ENCODE measurements around the gene KCNJ2.

The KCNJ2 gene

GRCh38 chr17:70184207-70184606 is 14.9 kb downstream of the KCNJ2 start:
- Histone ChIP-seq H3K36me3 (replicated peaks in 1 of 2; ENCODE audit: control insufficient read depth in 2 of 2, insufficient read depth in 2 of 2, low read length in 2 of 2) (peaks cover 0 to 10% of the 10 kb centered on the region in 2 donors), H3K18ac (ENCODE audit: low read length) (no peak overlapping the region), H3K14ac (ENCODE audit: low read length) (no peak overlapping the region), H2BK120ac (ENCODE audit: low read depth, low read length) (no peak overlapping the region), H3K27me3 (ENCODE audit: control insufficient read depth in 3 of 3, insufficient read depth in 3 of 3, low read depth in 1 of 3, low read length in 3 of 3) (no peaks in the 10 kb centered on the region), H2BK5ac (ENCODE audit: low read length) (no peak overlapping the region), H4K91ac (ENCODE audit: low read depth, low read length, poor library complexity) (no peak overlapping the region), H2AK5ac (ENCODE audit: low read depth, low read length) (no peak overlapping the region), H3K9me3 (replicated peaks in 1 of 2; ENCODE audit: control insufficient read depth in 2 of 2, insufficient read depth in 1 of 2, low read depth in 1 of 2, low read length in 2 of 2) (no peaks in the 10 kb centered on the region), H3K4ac (ENCODE audit: low read length) (no peak overlapping the region), H3K27ac (replicated peaks; ENCODE audit: low read length) (no peak overlapping the region), H3K4me2 (ENCODE audit: insufficient read depth, low read length, poor library complexity, severe bottlenecking) (no peak overlapping the region), H3K9ac (ENCODE audit: low read depth, low read length, poor library complexity) (no peak overlapping the region), H2AFZ (ENCODE audit: low read length) (no peak overlapping the region), H3K4me3 (ENCODE audit: low read length in 2 of 2) (no peak overlapping the region), H3K23ac (ENCODE audit: low read depth, low read length, poor library complexity) (no peak overlapping the region), H3K4me1 (ENCODE audit: control insufficient read depth in 2 of 2, insufficient read depth in 1 of 2, low read depth in 1 of 2, low read length in 2 of 2) (peaks cover 0 to 3% of the 10 kb centered on the region in 2 donors), H4K8ac (ENCODE audit: low read depth, low read length) (no peak overlapping the region), H2BK12ac (ENCODE audit: low read length) (no peak overlapping the region), H2BK15ac (ENCODE audit: low read length) (no peak overlapping the region), H3K79me1 (ENCODE audit: low read depth, low read length) (no peaks in the 10 kb centered on the region)
- DNase-seq (ENCODE audit: low spot score) = no peak

DNA sequence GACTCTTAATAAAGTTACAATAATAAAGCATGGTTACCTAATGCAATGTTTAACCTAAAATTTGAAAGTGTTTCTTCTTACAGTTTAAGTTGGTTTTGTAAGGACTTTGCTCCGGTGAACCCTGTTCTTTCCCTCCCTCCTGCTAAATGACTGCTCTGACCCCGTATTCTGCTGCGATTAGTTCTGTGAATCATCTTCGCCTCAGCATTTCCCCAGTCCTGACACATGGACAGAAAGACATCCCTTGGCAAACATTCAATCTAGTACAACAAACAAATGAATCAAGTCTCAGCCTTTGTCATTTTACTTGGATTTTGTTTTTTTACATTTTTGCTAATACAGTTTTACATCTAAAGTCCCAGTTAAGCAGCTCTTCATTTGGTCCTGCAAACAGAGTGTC is 15.4 kb downstream of the KCNJ2 start:
- no peak overlapping the region for H4K8ac ChIP-seq (ENCODE audit: low read depth, low read length)
- no peaks in the 10 kb centered on the region for H3K79me1 ChIP-seq (ENCODE audit: low read depth, low read length)
- no peak overlapping the region for H3K9ac ChIP-seq (ENCODE audit: low read depth, low read length, poor library complexity)
- H3K27ac ChIP-seq (replicated peaks; ENCODE audit: low read length) = no peak overlapping the region
- H3K4me2 ChIP-seq (ENCODE audit: insufficient read depth, low read length, poor library complexity, severe bottlenecking) = no peak overlapping the region
- H3K36me3 ChIP-seq (replicated peaks in 1 of 2; ENCODE audit: control insufficient read depth in 2 of 2, insufficient read depth in 2 of 2, low read length in 2 of 2) = peaks cover 0 to 5% of the 10 kb centered on the region in 2 donors
- peaks cover 0 to 3% of the 10 kb centered on the region in 2 donors for H3K4me1 ChIP-seq (ENCODE audit: control insufficient read depth in 2 of 2, insufficient read depth in 1 of 2, low read depth in 1 of 2, low read length in 2 of 2)
- DNase-seq (ENCODE audit: low spot score) = no peak
- H4K91ac ChIP-seq (ENCODE audit: low read depth, low read length, poor library complexity) = no peak overlapping the region
- H3K4ac ChIP-seq (ENCODE audit: low read length) = no peak overlapping the region
- H2AFZ ChIP-seq (ENCODE audit: low read length) = no peak overlapping the region
- H3K4me3 ChIP-seq (ENCODE audit: low read length in 2 of 2) = no peak overlapping the region
- no peak overlapping the region for H3K18ac ChIP-seq (ENCODE audit: low read length)
- no peak overlapping the region for H3K14ac ChIP-seq (ENCODE audit: low read length)
- H3K23ac ChIP-seq (ENCODE audit: low read depth, low read length, poor library complexity) = no peak overlapping the region
- H2BK120ac ChIP-seq (ENCODE audit: low read depth, low read length) = no peak overlapping the region
- no peak overlapping the region for H2BK5ac ChIP-seq (ENCODE audit: low read length)
- H2BK12ac ChIP-seq (ENCODE audit: low read length) = no peak overlapping the region
- WGBS, 2 donors (ENCODE audit: extremely low coverage in 2 of 2, insufficient read length in 2 of 2, insufficient replicate concordance in 1 of 2) = no CpG with 5 or more reads among the region's 4 CpGs
- no peak overlapping the region for H2BK15ac ChIP-seq (ENCODE audit: low read length)
- no peaks in the 10 kb centered on the region for H3K9me3 ChIP-seq (replicated peaks in 1 of 2; ENCODE audit: control insufficient read depth in 2 of 2, insufficient read depth in 1 of 2, low read depth in 1 of 2, low read length in 2 of 2)
- no peaks in the 10 kb centered on the region for H3K27me3 ChIP-seq (ENCODE audit: control insufficient read depth in 3 of 3, insufficient read depth in 3 of 3, low read depth in 1 of 3, low read length in 3 of 3)
- no peak overlapping the region for H2AK5ac ChIP-seq (ENCODE audit: low read depth, low read length)

DNA sequence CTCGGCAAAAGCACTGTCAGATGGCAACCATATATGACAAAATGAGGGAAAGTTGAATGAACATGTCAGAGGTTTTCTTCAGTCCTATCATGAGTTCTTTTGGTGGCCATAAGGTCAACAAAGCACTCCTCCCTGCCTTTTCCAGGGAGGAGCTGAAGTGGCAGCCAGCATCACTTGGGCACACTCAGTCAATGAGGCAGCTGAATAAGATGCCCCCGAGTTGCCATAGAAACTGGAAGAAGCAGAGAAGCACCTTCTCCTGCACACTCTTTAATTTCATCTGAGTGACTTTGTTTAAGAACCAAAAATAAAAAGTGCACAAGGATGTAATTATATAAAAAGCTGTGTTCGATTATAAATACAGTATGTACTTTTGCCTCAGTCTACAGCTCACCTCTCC is 16.0 kb downstream of the KCNJ2 start:
- peaks cover 0 to 3% of the 10 kb centered on the region in 2 donors for H3K4me1 ChIP-seq (ENCODE audit: control insufficient read depth in 2 of 2, insufficient read depth in 1 of 2, low read depth in 1 of 2, low read length in 2 of 2)
- H2AFZ ChIP-seq (ENCODE audit: low read length) = no peak overlapping the region
- H3K14ac ChIP-seq (ENCODE audit: low read length) = no peak overlapping the region
- H2BK15ac ChIP-seq (ENCODE audit: low read length) = no peak overlapping the region
- no peak overlapping the region for H3K27ac ChIP-seq (replicated peaks; ENCODE audit: low read length)
- no peak overlapping the region for H3K4me3 ChIP-seq (ENCODE audit: low read length in 2 of 2)
- no peak overlapping the region for H2BK5ac ChIP-seq (ENCODE audit: low read length)
- no peaks in the 10 kb centered on the region for H3K9me3 ChIP-seq (replicated peaks in 1 of 2; ENCODE audit: control insufficient read depth in 2 of 2, insufficient read depth in 1 of 2, low read depth in 1 of 2, low read length in 2 of 2)
- no peak overlapping the region for H3K18ac ChIP-seq (ENCODE audit: low read length)
- no peak for DNase-seq (ENCODE audit: low spot score)
- H2BK12ac ChIP-seq (ENCODE audit: low read length) = no peak overlapping the region
- H4K8ac ChIP-seq (ENCODE audit: low read depth, low read length) = no peak overlapping the region
- H3K9ac ChIP-seq (ENCODE audit: low read depth, low read length, poor library complexity) = no peak overlapping the region
- no peak overlapping the region for H3K23ac ChIP-seq (ENCODE audit: low read depth, low read length, poor library complexity)
- no peaks in the 10 kb centered on the region for H3K79me1 ChIP-seq (ENCODE audit: low read depth, low read length)
- H4K91ac ChIP-seq (ENCODE audit: low read depth, low read length, poor library complexity) = no peak overlapping the region
- no peak overlapping the region for H2AK5ac ChIP-seq (ENCODE audit: low read depth, low read length)
- no peak overlapping the region for H3K4ac ChIP-seq (ENCODE audit: low read length)
- H3K27me3 ChIP-seq (ENCODE audit: control insufficient read depth in 3 of 3, insufficient read depth in 3 of 3, low read depth in 1 of 3, low read length in 3 of 3) = no peaks in the 10 kb centered on the region
- no peak overlapping the region for H2BK120ac ChIP-seq (ENCODE audit: low read depth, low read length)
- WGBS, 2 donors (ENCODE audit: extremely low coverage in 2 of 2, insufficient read length in 2 of 2, insufficient replicate concordance in 1 of 2) = no CpG with 5 or more reads among the region's 3 CpGs
- no peaks in the 10 kb centered on the region for H3K36me3 ChIP-seq (replicated peaks in 1 of 2; ENCODE audit: control insufficient read depth in 2 of 2, insufficient read depth in 2 of 2, low read length in 2 of 2)
- no peak overlapping the region for H3K4me2 ChIP-seq (ENCODE audit: insufficient read depth, low read length, poor library complexity, severe bottlenecking)

DNA sequence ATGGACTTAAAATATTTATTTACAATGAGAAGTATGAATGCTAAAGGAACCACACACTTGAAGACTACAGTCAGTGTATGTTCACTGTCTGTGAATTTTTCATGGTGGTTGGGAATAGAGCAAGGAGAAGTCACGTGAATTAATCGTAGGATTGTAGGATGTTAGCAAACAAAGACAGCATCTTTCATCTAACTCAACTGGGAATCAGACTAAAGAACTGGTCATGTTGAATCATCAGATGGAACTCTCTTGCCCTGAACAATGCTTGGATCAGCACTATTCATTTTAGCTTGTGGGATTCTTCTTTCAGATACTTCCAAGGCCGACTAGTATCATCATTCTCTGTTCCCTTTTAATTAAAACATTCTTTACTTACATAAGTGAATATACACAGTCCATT is 18.1 kb downstream of the KCNJ2 start:
- Histone ChIP-seq H2BK15ac (ENCODE audit: low read length) (no peak overlapping the region), H3K9me3 (replicated peaks in 1 of 2; ENCODE audit: control insufficient read depth in 2 of 2, insufficient read depth in 1 of 2, low read depth in 1 of 2, low read length in 2 of 2) (no peaks in the 10 kb centered on the region), H4K8ac (ENCODE audit: low read depth, low read length) (no peak overlapping the region), H3K18ac (ENCODE audit: low read length) (no peak overlapping the region), H2AK5ac (ENCODE audit: low read depth, low read length) (no peak overlapping the region), H3K79me1 (ENCODE audit: low read depth, low read length) (no peaks in the 10 kb centered on the region), H3K4me3 (ENCODE audit: low read length in 2 of 2) (no peak overlapping the region), H3K14ac (ENCODE audit: low read length) (no peak overlapping the region), H3K4me1 (ENCODE audit: control insufficient read depth in 2 of 2, insufficient read depth in 1 of 2, low read depth in 1 of 2, low read length in 2 of 2) (peaks cover 6% of the 10 kb centered on the region in 2 donors), H4K91ac (ENCODE audit: low read depth, low read length, poor library complexity) (no peak overlapping the region), H2AFZ (ENCODE audit: low read length) (no peak overlapping the region), H3K23ac (ENCODE audit: low read depth, low read length, poor library complexity) (no peak overlapping the region), H3K9ac (ENCODE audit: low read depth, low read length, poor library complexity) (no peak overlapping the region), H3K4me2 (ENCODE audit: insufficient read depth, low read length, poor library complexity, severe bottlenecking) (no peak overlapping the region), H3K4ac (ENCODE audit: low read length) (no peak overlapping the region), H2BK120ac (ENCODE audit: low read depth, low read length) (no peak overlapping the region), H2BK5ac (ENCODE audit: low read length) (no peak overlapping the region), H2BK12ac (ENCODE audit: low read length) (no peak overlapping the region), H3K27ac (replicated peaks; ENCODE audit: low read length) (no peak overlapping the region), H3K36me3 (replicated peaks in 1 of 2; ENCODE audit: control insufficient read depth in 2 of 2, insufficient read depth in 2 of 2, low read length in 2 of 2) (no peaks in the 10 kb centered on the region), H3K27me3 (ENCODE audit: control insufficient read depth in 3 of 3, insufficient read depth in 3 of 3, low read depth in 1 of 3, low read length in 3 of 3) (no peaks in the 10 kb centered on the region)
- no CpG with 5 or more reads among the region's 3 CpGs for WGBS, 2 donors (ENCODE audit: extremely low coverage in 2 of 2, insufficient read length in 2 of 2, insufficient replicate concordance in 1 of 2)
- DNase-seq (ENCODE audit: low spot score) = no peak

Data from neuronal stem cell (in vitro differentiated cells).